ENCODE measurements around the gene VPREB1. TPM values are rescaled to one million over a fixed set of nuclear protein-coding genes. Genes with fewer than 3 reads are reported as not detected.
"Not testable (repeated sequence)": the region's sequence is repeated elsewhere in the genome, so short reads cannot be mapped to it uniquely, and the experiment has no call there.

The VPREB1 gene
- polyA plus RNA-seq, 1 donor, result 0.26 TPM

GRCh38 chr22:22214819-22215329, 29.7 kb upstream of the VPREB1 start:
- no peak for DNase-seq

GRCh38 chr22:22215659-22216449, 28.7 kb upstream of the VPREB1 start:
- DNase-seq, result no peak

- no peak for DNase-seq
Observed at GRCh38 chr22:22216450-22216959, 28.1 kb upstream of the VPREB1 start.

GRCh38 chr22:22218302-22218701, 26.3 kb upstream of the VPREB1 start:
- no peak for DNase-seq

GRCh38 chr22:22219140-22219996, 25.2 kb upstream of the VPREB1 start:
- no peak for DNase-seq

GRCh38 chr22:22221043-22221442, 23.5 kb upstream of the VPREB1 start:
- DNase-seq, result not testable (repeated sequence)

- no peak for DNase-seq
Observed at GRCh38 chr22:22226448-22227187, 18.0 kb upstream of the VPREB1 start.

GRCh38 chr22:22228421-22228820, 16.2 kb upstream of the VPREB1 start:
- no peak for DNase-seq

- no peak for DNase-seq
Observed at GRCh38 chr22:22228921-22229320, 15.7 kb upstream of the VPREB1 start.

GRCh38 chr22:22229683-22230420, 14.7 kb upstream of the VPREB1 start:
- no peak for DNase-seq

GRCh38 chr22:22230438-22230837, 14.1 kb upstream of the VPREB1 start:
- DNase-seq, result no peak

- no peak for DNase-seq
Observed at GRCh38 chr22:22233081-22233480, 11.5 kb upstream of the VPREB1 start.

- DNase-seq, result no peak
Observed at GRCh38 chr22:22235558-22235957, 9.0 kb upstream of the VPREB1 start.

- DNase-seq, result no peak
Observed at GRCh38 chr22:22237521-22237920, 7.1 kb upstream of the VPREB1 start.

- DNase-seq, result no peak
Observed at GRCh38 chr22:22239311-22239939, 5.2 kb upstream of the VPREB1 start.

- no peak for DNase-seq
Observed at GRCh38 chr22:22241554-22241898, 3.1 kb upstream of the VPREB1 start.

GRCh38 chr22:22242488-22242887, 2.1 kb upstream of the VPREB1 start:
- no peak for DNase-seq

GRCh38 chr22:22243033-22243680, 1.4 kb upstream of the VPREB1 start:
- no peak for DNase-seq

- DNase-seq, result no peak
Observed at GRCh38 chr22:22245256-22245909, 797 bp downstream of the VPREB1 start.

- DNase-seq, result no peak
Observed at GRCh38 chr22:22245935-22246525, 1.4 kb downstream of the VPREB1 start.
